Measurements from ENCODE around the gene RBM5.

GRCh38 chr3:50166620-50167019 lies 77.9 kb downstream of the RBM5 start:
- TF ChIP-seq EZH2 (IDR thresholded peaks at IDR 0.05; ENCODE audit: insufficient read depth, low read length) (no peak), CTCF (IDR thresholded peaks at IDR 0.05; ENCODE audit: insufficient read depth, low read depth, low read length) (no peak)
